GM18520 (cell line): ENCODE results near the gene IGSF8.
"Not testable (repeated sequence)": the region's sequence is repeated elsewhere in the genome, so short reads cannot be mapped to it uniquely, and the experiment has no call there.

Source experiments
- ATAC-seq: cut with Tn5 transposase; IDR thresholded peaks from one replicate; pipeline ENCODE4 v1.9.1; 2021; ENCODE audit not compliant: unreplicated experiment

IGSF8 gene

DNA sequence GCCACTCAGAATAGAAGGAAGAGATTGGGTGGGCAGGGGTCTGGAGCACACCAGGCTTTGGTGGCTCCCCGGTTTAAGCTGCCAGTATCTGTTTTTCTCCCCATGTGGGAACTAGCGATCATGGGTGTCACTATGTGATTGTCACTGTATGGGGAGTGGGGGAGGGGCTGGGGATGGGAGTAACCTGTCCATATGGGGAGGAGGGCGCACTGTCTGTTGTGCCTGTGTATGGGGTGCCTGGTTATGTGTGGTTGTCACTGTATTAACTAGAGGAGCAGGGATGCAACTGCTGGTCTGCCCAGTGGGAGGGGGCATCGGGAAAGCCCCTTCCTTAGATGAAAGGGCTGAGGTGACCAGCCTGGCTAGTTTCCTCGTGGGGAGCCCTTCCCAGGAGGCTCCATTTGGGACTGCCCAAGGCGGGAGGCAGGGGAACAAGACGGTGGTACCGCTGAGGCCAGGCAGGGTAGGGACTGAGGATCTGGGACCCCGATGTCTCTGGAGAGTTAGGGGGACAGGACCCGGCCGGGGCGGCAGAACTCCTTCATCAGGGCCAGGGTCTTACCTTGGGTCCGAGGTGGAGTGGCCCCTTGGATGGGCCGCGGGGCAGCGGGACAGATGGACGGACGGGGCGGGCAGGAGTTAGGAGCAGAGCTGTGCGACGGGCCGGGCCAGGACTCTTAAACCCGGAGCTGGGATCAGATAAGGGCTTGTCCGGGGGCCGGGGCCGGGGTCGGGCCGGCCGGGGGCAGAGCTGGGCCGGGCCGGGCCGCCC lies 28.8 kb downstream of the IGSF8 start, which contains the start of gene KCNJ10:
KCNJ10 (minus strand) TSS at position 701 of the 772 bp plus-strand sequence. CDS start 27,628 bp downstream, outside the sequence.
- no peak for ATAC-seq

DNA sequence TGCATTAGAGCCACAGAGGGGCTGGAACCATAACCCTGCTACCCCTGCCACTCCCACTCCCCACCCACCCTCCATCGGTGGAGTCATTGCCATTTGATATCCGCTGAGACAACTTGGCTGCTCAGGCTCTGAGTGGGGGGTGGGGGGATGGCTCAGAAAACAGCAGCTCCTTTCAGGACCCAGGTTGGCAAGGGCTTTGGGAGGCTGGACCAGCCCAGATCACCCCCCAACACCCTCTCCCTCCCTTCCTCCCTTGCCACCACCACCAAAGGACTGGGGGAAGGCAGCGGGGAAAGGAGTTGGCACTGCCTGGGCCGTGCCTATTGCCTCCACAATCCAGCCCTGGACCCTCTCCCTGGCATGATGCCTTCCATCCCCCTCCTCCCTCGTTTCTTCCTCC lies 30.2 kb downstream of the IGSF8 start:
- no peak for ATAC-seq

DNA sequence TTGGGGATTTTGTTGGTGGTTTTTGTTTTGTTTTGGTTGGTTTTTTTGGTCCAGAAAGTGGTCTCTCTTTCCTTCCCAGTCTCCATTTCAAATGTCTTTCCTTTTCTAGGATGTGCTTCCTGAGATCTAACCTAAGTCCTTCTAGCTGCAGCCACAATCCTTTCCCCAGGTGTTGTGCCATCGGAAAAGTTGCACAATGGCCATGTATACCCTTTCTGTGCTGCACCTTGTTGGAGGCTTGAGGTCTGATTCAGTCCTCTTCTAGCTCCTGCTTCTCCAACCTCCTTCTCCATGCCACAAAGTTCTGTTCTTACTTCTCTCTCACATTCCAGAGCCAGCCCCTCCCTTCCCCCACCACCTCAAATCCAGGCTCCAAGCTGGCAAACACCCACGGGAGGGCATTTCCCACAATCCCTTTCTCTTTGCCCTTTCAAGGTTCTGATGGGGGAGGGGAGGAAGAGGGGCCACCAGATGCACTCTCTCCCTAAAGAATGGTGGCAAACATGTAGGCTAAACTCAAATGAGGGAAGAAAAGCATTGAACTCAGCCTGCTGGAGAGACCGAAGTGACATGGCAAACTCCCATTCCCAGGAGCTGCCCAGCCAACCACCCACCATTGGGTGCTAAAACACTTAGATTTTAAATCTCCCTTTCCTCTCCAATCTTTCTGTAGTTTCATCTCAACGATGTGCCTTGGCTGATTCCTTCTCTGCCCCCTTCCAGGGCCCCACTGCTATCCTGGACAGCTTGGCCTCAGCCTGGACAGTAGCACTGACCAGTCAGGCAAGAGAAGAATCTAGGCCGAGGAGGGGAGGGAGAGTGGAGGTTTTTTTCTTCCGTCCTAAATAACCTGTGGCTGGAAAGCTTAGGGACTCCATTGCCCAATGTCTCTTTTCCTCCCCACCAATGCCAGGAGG lies 31.3 kb downstream of the IGSF8 start:
- ATAC-seq, result no peak

DNA sequence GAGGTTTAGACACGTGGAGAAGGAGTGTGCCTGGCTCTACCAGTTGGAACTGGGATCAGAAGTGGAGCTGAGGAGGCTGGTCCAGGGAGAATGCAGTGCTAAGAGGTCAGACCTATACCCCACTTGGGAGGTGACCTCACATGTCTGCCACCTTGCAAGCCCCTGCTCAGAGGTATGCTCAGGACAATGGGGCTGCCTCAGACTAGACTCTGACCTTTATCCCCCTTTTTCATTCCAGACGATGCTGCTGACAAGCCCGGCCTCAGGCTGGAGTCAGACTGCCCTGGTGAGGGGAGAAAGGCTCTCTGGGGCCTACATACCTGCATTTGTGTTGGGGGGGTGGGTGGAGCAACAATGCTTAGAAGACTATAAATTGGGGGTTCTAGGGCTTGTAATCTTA lies 33.7 kb downstream of the IGSF8 start:
- ATAC-seq, result no peak

DNA sequence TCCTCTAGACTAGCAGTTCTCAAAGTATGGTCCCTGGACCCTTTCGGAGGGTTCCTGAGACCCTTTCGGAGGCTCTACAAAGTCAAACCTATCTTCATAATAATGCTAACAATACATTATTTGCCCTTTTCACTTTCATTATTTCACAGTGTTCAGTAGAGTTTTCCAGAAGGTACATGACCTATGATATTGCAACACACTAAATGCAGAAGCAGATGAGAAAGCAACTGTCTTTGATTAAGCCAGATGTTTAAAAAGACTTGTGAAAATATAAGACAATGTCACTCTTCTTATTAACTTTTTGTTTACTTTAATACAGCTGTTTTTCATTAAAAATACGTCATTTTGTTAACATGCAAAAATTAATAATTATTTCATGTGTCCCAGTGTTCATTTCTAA lies 34.3 kb downstream of the IGSF8 start:
- no peak for ATAC-seq

DNA sequence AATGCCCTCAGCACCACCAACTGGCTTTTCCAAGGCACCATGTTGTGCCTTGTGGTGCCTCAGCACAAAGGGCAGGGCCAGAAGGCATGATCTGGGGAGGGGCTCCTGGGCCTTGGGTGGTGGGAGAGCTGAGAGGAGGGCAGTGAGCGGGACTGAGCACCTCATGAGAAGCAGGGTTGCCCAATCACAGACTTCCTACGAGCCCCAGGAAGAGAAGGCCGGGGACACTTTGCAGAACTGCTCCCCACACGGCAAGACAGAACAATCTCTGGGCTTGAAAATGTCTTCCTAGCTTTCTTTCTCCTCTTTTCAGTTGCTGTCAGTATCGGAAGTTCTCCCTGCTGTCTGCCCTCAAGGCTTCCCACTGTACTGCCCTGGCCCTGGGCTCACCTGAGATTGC lies 35.2 kb downstream of the IGSF8 start:
- ATAC-seq, result no peak

DNA sequence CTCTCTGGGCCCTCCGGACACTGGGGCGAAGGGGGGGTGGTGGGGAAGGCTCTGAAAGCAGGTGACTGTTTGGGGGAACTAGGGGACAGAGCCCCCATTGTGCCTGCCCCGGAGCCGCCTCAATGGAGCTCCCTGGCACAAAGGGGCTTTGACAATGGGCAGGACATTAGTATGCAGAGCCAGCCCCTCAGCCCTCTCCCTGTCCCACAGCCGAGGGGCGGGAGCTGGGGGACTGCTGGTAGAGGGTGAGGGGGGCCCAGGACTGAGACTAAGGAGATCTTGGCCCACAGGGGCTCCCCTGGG lies 36.2 kb downstream of the IGSF8 start:
- no peak for ATAC-seq

DNA sequence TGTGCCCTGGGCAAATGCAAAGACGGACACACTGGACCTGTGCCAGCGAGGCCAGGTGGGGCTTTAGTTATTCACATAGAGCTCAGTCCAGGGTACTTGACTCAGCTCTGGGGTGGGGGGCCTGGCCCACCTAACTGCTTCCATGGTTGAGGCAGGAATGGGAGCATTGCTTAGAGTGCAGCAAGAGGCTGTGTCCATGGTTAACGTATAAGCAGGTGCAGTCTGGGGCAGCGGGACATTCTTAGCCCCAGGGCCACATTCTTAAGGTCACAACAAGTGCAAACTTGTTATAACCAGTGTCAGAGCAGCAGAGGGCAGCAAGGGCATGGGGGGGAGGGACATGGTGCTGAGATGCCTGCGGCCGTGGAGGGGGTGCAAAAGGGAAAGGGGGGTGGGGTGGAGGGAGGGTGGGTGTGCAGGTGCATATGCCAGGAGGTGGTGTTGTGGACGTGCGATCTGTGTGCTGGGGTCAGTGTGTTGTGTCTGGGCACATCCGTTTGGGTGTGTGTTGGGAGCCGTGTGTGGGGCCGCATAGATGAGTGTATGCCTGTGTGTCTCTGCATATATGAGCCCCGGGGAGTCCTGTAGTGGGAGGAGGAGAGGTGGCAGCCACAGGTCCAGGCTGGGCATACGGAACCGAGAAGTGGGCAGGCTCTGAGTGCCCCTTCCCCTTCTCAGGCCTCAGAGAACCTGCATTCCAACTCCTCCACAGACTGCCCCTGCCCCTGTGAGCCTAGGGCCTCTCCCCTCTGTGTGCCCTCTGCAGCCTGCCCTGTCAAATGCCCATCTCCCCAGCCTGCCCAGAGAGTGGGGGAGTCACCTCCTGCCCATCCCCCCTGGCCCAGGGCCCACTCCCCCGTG lies 36.8 kb downstream of the IGSF8 start:
- no peak for ATAC-seq

DNA sequence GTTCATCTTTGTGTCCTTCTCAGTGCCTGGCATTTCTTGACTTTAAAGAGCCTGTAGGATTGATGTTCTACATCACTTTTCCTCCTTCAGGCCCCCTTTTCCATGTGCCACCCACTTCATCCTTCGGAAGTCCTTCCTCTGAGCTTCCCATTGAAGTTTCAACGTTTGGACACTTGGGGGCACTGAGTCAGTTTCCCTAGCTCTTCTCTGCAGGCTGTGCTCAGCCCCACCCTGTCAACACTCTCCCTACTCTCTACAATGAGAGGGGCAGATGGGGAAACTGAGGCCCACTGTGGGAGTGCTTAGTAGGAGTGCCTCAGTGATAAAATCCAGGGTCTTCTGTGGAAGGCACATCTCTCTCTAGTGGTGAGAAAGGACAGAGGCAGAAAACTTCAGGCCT lies 40.3 kb downstream of the IGSF8 start:
- no peak for ATAC-seq

DNA sequence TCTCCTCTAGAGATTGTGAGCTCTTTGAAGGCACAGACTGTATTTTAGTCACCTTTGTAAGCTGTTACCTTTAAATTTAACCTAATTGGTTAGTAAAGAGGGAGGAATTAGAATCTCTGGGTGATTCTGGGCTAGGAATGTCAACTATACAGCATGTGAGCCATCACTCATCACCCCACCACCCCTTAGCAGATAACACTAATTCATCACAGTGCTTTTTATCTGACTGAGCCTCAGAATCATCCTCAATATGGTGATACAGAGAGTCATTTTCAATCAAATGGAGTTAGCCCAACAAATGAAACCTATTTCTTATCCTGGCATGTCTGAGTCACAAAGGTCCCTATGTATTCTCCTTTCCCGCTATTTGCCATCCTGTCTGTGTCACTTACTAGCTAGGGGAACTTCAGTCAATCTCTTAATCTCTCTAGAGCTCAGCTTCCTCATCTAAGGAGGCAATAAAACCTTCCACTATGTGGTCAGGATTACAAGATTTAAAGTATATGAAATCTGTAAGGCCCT lies 41.7 kb downstream of the IGSF8 start:
- no peak for ATAC-seq

DNA sequence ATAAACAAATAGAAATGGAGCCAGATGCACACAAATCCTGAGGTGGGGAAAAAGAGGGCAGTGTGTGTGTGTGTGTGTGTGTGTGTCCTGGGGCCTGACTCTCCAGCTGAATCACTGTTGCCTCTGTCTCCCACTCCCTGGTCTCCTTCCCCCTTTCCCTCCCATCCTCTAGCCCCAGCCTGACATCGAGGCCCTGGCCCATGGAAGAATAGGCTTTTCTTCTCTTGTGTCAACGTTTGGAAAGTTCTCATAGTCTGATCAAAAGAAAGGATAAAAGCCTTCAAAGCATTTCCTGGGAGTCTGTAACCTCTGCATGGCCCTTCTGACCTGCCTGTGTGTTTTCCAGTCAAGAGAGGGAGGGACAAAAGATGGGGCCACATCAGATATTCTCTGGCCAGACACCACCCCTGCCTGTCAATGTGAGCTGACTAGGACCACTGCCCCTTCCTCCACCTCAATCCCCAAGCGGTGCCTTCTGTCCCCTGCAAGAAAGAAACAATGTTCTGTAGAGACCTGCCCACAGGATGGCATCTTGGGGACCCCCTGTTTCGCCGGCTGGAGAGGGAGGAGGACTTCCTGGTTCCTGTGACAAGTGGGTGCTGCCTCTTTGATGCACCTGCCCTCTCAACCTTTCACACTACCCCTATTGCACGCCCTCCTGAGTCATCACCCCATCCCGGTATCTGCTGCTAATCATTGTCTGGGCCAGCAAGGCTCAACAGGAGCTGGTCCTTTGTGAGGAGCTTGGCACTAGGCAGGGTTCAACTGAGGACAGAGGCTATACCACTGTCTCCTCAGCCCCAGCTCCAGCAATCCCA lies 44.7 kb downstream of the IGSF8 start:
- ATAC-seq, result no peak

DNA sequence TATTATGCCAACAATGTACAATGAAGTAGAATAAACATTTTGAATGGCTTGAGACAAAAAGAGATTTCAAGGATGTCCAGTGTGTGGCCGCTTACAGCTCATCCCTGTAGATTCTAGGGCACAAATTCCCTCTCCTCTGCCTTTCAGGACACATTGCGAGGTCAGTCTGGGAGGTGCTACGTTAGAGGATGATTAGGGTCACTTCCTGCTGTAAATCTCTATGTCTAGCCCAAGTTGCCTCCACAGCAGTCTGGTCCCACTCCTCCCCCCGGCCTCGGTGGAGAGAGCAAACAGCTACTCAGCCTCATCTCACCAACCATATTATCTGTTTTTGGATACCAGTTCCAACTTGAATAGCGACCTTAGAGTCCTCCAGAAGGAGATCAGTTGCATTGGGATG lies 45.5 kb downstream of the IGSF8 start:
- ATAC-seq, result no peak

DNA sequence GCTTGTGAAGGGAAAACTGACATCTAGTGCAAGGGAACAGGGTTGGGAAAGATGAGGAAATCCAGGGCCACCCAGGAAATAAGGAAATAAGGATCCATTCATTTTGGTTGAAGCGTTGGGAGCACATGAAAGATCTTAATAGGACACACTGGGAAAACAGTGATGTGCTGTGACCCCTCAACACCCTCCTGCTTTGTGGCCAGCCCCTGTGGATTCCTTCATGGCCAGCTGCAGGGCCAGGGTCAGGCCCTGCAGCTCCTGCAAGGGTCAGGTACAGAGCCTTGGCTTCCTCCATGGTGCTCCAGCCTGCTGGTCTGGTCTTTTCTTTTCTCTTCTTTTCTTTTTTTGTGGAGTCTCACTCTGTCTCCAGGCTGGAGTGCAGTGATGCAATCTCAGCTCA lies 47.8 kb downstream of the IGSF8 start:
- ATAC-seq, result no peak

DNA sequence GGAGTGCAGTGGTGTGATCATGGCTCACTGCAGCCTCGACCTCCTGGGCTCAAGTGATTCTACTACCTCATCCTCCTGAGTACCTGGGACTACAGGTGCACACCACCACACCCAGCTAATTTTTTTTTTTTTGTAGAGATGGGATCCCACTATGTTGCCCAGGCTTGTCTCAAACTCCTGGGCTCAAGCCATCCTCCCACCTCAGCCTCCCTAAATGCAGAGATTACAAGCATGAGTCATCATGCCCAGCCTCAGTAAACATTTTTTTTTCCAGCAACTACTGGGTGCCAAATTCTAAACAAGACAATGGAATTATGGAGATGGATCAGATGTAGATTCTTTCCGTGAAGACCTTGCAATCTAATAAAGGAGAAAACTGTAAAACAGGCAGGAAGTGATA lies 48.2 kb downstream of the IGSF8 start:
- ATAC-seq, result not testable (repeated sequence)

DNA sequence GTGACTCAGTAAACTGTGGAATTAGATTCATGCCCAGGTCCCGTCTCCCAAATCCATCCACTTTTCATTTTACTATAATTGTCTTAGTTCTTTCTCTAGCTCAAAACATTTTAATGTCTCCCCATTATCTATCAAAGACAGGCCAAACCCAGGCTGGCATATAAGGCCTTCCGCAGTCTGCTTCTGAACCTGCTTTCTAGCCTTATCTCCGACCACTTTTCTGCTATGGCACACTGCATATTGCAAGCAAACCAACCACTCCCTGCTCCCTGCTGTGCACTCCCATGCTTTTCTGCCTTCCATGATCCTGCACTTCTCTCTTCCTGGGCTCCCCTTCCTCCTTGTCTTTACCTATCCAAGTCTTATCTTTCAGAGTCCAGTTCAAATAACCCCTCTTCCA lies 49.3 kb downstream of the IGSF8 start:
- ATAC-seq, result no peak

DNA sequence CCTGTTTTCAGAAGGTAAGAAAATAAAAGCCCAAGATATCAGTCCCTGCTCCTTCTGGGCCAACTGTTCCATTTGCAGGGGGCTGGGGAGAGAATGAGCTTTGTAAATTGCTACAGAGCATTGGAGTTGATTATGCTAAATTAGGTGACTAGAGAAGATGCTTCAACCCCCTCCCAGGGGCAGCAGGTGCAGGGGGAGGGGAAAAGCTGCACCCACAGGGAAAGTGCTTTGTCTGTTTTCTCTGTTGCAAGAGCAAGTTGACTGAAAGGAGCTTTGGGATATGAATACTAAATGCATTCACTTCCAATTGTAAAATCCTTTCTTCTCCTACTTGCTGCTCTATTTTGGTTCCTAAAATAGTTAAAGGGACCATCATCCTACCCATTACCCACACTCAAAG lies 50.1 kb downstream of the IGSF8 start:
- ATAC-seq, result no peak

DNA sequence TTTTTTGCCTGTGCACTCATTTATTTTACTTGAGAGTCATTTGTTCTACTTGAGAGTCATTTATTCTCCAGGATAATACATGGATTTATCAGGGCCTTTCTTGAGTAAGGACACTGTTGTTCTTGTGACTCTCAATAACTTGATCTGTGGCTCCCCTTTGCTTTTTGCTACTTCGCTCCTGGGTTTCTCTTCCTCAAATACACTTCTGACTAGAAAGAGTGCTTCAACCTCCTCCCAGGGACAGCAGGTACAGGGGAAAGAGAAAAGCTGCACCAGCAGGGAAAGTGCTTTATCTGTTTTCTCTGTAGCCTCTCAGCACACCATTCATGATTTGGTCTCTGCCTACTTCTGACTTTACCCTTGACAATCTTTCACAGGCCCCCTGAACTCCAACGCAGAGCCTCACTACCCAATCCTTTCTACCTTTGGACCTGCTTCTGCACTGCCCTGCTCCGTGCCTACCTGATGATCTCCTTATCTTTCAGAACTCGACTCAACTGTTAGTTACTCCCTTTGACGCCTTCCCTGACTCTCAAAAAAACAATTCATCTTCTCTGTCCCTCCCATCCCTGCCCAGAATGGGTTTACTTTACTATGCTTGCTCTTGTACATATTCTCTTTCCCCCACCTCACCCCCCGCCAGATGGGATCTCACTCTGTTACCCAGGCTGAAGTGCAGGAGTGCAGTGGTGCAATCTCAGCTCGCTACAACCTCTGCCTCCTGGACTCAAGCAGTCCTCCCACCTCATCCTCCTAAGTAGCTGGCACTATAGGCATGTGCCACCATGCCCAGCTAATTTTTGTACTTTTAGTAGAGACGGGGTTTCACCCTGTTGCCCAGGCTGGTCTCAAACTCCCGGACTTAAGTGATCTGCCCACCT lies 51.1 kb downstream of the IGSF8 start:
- no peak for ATAC-seq

DNA sequence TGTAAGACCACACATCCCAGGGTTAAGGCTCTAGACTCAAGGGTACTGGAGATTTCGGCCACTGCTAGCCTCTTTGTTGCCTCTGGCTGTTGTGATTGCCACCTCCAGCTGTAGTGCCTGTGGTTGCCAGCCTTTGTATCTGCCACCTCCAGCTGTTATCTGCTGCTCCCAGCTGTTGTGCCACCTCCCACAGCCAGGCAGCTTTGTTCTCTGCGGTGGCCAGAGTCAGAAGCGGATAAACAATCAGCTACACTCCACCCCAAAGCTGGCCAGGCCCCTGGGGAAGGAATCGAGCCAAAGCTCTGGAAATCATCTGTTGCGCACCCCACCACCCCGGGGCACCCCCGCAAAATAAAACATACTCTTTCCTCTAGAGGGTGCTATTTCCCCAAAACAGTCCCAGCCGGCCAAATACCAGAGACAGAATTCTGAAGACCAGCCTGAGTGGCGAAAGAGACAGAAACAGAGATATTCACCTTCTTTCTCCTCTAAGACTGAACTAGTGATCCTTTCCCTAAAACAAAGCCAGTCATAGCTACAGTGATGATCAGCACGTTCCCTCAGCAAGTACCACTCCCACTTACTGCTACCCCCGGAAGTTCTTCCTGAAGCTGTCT lies 51.8 kb downstream of the IGSF8 start:
- ATAC-seq, result no peak

DNA sequence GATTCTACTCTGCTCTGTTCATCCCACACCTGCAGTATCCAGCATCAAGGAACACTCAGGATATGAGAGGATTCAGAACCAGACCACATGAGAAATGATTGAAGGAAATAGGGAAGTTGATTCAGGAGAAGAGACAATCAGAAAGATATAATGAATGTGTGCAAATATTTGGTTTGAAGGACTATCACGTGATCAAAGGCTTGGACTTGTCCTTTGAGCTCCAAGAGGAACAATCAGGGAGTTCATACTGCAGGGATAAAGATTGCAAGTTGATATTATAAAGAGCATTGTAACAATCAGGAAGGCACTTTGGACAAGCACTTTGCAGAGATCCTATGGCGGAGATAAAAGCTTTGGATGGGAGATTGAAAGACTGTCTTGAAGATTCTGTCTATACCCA lies 52.8 kb downstream of the IGSF8 start:
- ATAC-seq, result no peak
